Activated naive CD4-positive, alpha-beta T cell treated with anti-CD3 and anti-CD28 coated beads, Interleukin-2, amount 50 U/mL, for 72 hours (primary cell): Measurements from ENCODE around the gene ATF1. TPM values are rescaled to one million over a fixed set of nuclear protein-coding genes. Genes with fewer than 3 reads are reported as not detected.
A peak's percentile ranks its signal among the peaks of the same experiment; 100 is the strongest.
"Not testable (repeated sequence)": the region's sequence is repeated elsewhere in the genome, so short reads cannot be mapped to it uniquely, and the experiment has no call there.

ENCODE experiments used
- ATAC-seq, 2 donors: fragments of 150-1000 bp; cut with Tn5 transposase; 2 replicates each; pipeline ENCODE4 v1.10.0; 2021; ENCODE audit warnings: mild to moderate bottlenecking in 2 of 2, moderate library complexity in 2 of 2
- DNase-seq, 2 donors: peaks; one replicate each; pipeline ENCODE4 v3.0.0; 2021 to 2022; ENCODE audit warnings: low spot score in 2 of 2
- H3K27ac Mint-ChIP-seq, 2 donors: one replicate each; pipeline ENCODE4 v1.8.0; 2022; ENCODE audit warnings: mild to moderate bottlenecking in 2 of 2, mixed read lengths in 2 of 2
- H3K36me3 Mint-ChIP-seq, 2 donors: one replicate each; pipeline ENCODE4 v1.8.0; 2022; ENCODE audit warnings: mixed read lengths in 2 of 2
- H3K9me3 Mint-ChIP-seq, 2 donors: one replicate each; pipeline ENCODE4 v1.8.0; 2022; ENCODE audit warnings: mixed read lengths in 2 of 2
- total RNA-seq, 2 donors: library from RNA; stranded (reverse); gene quantifications; one replicate each; pipeline ENCODE4 v1.2.3, GENCODE V29; 2022

ATF1 gene
- total RNA-seq, 2 donors from 2014 or later, result 49.7 to 66.8 TPM

DNA sequence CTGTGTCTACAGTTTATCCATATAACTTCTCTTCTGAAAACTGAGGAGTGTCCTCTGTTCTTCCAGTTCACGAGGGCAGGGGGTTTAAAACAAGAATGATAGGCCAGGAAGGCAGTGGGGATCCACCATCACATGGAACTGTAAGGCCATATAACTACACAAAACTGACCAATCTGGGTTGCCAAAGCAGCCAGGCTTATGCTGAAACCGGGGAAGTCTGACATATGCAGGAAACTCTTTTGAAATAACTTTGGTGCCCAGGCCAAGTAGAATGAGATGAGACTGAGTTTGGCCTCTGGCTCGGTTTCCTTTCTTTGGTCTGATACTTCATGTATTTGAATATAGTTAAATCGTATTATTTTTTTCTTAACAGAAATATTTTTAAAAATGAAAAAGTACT is 18.0 kb upstream of the ATF1 start:
- Mint-ChIP-seq H3K36me3 (peaks cover 11 to 15% of the 10 kb centered on the region in 2 donors), H3K9me3 (no peaks in the 10 kb centered on the region), H3K27ac (peak overlapping the region in 1 of 2 donors; percentile 46)
- DNase-seq (no peak), ATAC-seq (no peak)

DNA sequence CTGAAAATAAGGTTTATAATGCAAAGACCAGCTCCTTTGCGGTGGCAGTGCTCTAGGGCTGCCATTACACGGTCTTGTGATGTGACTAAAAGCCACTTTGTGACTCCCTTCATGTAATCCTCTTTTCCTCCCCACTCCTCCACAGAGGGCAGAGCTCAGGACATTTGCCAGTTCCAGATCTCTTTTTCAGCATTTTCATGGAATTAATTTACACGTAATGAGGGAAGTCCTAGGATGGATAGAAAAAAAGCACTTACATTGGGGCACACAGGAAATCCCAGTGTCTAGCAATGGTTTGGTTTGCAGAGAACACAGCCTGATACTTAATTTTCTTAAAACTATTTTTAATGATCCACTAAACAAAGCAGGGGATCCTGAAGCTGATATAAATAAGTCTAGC is 17.5 kb upstream of the ATF1 start:
- DNase-seq, result no peak
- Mint-ChIP-seq H3K27ac (no peak overlapping the region), H3K36me3 (peaks cover 5 to 9% of the 10 kb centered on the region in 2 donors), H3K9me3 (no peaks in the 10 kb centered on the region)
- ATAC-seq, result no peak

DNA sequence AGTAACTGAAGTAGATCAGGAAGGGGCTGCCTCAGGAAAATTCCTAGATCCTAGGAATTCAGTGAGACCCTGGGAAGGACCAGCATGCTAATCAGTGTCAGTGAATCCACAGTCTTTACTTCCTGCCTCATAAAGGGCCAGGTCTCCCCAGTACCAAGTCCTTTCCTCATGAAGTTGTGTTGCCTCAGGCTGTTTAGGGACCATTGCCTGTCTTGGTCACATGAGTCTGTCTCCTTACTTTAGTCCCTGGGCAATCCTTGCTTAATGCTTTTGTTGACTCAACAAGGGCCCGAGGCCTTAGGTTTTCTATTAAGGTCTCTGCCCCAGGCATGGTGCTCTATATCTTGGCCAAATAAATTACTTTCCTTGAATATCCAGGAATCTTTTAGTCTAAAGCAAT is 16.1 kb upstream of the ATF1 start:
- Mint-ChIP-seq H3K9me3 (no peaks in the 10 kb centered on the region), H3K27ac (peak overlapping the region in 1 of 2 donors; percentile 31), H3K36me3 (peaks cover 0 to 6% of the 10 kb centered on the region in 2 donors)
- DNase-seq, result no peak
- no peak for ATAC-seq

DNA sequence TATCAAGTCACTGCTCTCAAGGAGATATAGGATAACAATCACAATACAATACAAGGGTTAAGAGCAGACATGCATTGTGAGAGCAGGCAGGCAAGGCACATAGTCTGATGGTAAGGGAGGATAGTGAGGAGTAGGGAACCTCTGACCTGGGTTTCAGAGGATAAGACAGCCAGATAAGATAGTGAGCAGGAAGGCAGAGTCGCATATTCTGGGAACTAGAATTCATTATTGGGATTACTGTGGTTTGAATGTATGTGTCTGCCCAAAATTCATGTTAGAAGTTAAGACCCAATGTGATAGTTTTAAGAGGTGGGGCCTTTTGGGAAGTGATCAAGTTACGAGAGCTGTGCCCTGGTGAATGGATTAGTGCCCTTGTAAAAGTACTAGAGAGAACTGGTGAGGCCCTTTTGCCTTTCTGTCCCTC is 14.4 kb upstream of the ATF1 start:
- ATAC-seq (no peak), DNase-seq (no peak)
- H3K36me3 Mint-ChIP-seq, result peaks cover 0 to 6% of the 10 kb centered on the region in 2 donors
- no peaks in the 10 kb centered on the region for H3K9me3 Mint-ChIP-seq
- H3K27ac Mint-ChIP-seq, result peak overlapping the region in 1 of 2 donors; percentile 18

DNA sequence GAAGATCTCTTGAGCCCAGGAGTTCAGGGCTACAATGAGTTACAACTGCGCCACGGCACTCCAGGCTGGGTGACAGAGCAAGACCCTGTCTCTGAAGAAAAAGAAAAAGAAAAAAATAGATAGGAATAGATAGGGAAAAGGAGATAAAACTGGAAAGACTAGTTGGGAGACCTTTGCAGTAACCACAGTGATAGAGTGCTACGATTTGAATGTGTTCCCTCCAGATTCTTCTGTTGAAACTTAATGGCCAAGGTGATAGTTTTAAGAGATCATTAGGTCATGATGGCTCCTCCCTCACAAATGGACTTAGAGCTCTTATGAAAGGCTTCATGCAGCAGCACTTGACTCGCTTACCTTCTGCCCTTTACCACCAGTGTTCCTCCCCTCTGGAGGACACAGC is 13.5 kb upstream of the ATF1 start:
- peak overlapping the region in 1 of 2 donors; percentile 18 for H3K27ac Mint-ChIP-seq

DNA sequence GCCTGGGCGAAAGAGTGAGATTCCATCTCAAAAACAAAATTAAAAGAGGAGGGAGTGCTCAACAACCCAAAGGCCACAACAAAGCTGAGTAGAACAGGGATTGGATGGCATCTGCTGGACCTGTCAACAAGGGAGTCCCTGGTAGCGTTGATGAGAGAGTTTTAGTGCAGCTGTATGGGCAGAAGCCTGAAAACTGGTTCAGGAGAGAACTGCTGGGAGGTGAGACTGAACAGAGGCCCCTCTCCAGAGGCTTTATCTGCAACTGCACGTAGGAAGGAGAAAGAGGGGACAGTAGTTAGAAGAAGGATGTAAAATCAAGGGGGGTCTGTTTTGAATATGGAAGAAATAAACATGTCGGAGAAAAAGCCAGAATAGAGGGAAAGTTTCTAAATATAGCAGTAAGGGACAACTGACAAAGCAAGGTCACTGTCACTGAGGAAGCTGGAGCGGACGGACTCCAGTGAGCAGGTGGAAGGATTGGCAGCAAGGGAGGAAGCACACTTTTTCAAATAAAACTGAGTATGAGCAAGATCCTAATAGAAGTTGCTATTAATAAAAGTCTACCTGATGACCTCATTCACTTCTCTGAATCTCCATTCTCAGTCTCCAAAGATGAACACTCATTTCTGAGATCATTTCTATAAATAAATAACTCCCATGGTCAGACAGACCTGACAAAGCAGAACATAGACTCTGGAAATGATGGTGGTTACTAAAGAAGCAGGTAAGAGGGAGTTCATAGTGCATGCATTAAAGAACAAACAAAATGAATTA is 11.8 kb upstream of the ATF1 start:
- H3K36me3 Mint-ChIP-seq, result no peaks in the 10 kb centered on the region
- H3K27ac Mint-ChIP-seq, result peak overlapping the region; percentile 3 to 4
- no peaks in the 10 kb centered on the region for H3K9me3 Mint-ChIP-seq
- DNase-seq (no peak), ATAC-seq (no peak)

More for the DNA sequence above, 13.5 kb upstream of the ATF1 start:
- DNase-seq (no peak), ATAC-seq (no peak)
- no peaks in the 10 kb centered on the region for H3K9me3 Mint-ChIP-seq
- H3K36me3 Mint-ChIP-seq, result peaks cover 0 to 6% of the 10 kb centered on the region in 2 donors

DNA sequence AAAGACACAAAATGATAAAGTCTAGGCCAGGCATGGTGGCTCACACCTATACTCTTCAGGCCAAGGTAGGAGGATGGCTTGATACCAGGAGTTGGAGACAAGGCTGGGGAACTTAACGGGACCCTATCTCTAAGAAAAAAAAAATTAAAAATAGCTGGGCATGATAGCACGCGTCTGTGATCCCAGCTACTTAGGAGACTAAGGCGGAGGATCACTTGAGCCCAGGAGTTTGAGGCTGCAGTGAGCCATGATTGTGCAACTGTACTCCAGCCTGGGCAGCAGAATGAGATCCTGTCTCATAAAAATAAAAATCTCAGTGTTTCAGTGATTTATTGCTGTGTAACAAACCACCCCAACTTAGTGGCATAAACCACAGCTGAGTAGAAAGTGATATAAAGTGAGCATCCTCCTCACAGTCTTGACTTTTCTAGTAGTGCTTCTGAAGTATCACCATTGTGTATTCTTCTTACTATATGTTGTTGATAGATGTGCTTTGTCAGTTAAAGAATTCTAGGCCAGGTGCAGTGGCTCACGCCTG is 10.6 kb upstream of the ATF1 start:
- Mint-ChIP-seq H3K36me3 (no peaks in the 10 kb centered on the region), H3K9me3 (no peaks in the 10 kb centered on the region), H3K27ac (no peak overlapping the region)
- no peak for DNase-seq
- ATAC-seq, result no peak

DNA sequence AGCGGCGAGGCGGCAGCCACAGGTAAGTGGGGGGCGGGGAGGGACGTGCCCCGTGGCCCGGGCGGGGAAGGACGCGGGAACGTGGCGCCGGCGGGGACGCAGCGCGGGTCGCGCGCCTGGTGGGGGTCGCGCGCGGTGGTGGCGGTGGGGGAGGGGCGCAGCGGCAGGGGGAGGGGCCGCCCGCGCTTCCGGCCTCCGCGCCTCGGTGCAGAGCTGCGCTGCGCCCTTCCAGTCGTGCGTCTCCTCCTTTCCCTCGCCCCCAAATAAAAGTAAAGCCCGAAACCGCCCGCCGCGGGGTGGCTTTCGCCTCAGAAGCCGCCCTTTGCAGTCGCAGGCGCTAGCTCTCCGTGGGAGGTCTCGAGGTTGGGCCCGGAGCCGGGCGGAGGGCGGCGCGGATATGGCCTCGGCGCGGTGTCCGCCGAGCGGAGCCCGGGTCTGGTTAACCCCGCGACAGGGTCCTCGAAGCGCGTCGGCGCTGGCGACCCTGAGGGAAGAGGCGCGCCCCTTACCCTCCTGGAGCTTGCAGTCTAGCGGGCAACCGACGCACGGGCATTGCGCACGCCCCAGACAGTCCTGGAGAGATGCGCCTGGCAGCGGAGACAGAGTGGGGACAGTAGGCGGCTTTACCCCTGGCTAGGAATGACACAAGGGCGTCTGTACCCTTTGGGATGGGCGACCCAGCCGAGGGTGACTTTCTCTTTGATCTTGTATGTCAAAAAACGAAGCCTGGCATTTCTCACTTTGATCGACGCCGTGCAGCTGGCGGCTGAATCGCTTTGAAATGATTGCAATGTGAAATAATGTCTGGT is 589 bp downstream of the ATF1 start:
- DNase-seq, result peak; percentile 65 to 70
- ATAC-seq, result peak; percentile 61 to 65
- H3K27ac Mint-ChIP-seq, result peak overlapping the region; percentile 97
- H3K36me3 Mint-ChIP-seq, result peaks cover 13 to 15% of the 10 kb centered on the region in 2 donors
- H3K9me3 Mint-ChIP-seq, result peaks cover 0 to 8% of the 10 kb centered on the region in 2 donors

DNA sequence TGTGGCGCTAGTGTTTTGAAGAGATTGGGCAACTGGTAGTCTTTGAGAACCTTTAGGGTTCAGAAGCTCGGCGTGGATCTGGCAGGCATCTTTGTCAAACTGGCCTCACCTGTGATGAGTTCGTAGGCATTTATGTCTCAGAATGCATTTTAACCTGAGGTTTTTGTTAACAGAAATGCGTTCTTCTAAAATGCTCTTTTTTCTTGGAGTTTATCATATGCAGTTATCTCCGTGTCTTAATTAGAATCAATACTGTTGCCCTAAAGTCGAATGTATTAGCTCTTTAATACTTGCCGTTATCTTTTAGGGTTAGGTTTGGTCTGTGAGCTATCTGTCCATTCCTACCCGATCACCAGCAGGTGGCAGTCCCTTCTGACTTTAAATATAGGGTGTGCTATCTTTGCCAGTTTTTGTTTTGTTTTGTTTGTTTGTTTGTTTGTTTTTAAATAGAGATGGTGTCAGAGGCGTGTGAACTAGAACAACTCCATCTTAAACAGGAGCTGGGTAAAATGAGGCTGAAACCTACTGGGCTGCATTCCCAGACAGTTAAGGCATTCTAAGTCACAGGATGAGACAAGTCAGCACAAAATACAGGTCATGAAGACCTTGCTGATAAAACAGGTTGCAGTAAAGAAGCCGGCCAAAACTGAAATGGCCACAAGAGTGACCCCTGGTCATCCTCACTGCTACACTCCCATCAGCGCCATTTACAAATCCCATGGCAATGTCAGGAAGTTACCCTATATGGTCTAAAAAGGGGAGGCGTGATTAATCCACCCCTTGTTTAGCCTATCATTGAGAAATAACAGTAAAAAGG is 1.4 kb downstream of the ATF1 start:
- peaks cover 0 to 8% of the 10 kb centered on the region in 2 donors for H3K9me3 Mint-ChIP-seq
- DNase-seq (peak in 1 of 2 donors; percentile 27), ATAC-seq (peak; percentile 1 to 9)
- peak overlapping the region; percentile 38 to 97 for H3K27ac Mint-ChIP-seq
- peaks cover 13 to 17% of the 10 kb centered on the region in 2 donors for H3K36me3 Mint-ChIP-seq

DNA sequence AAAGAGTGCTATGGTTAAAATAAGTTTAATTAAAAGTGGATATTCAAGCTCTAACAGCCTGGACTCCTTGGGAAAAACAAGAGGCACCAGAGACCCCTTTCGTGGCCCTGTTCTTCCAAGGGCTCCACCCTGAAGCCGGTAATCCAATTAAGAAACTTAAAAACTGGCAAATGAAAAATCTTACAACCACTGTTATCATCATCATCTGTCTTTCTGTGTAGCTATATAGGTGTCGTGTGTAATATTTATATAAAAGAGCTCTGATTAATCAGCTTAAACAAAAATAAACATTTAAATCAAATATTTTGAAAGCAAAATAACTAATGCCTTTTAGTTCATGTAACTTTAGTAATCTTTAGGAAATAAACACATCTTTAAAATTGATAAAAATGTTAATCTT is 4.5 kb downstream of the ATF1 start:
- peaks cover 0 to 6% of the 10 kb centered on the region in 2 donors for H3K9me3 Mint-ChIP-seq
- DNase-seq, result no peak
- no peak for ATAC-seq
- H3K36me3 Mint-ChIP-seq, result peaks cover 18 to 32% of the 10 kb centered on the region in 2 donors
- H3K27ac Mint-ChIP-seq, result no peak overlapping the region

DNA sequence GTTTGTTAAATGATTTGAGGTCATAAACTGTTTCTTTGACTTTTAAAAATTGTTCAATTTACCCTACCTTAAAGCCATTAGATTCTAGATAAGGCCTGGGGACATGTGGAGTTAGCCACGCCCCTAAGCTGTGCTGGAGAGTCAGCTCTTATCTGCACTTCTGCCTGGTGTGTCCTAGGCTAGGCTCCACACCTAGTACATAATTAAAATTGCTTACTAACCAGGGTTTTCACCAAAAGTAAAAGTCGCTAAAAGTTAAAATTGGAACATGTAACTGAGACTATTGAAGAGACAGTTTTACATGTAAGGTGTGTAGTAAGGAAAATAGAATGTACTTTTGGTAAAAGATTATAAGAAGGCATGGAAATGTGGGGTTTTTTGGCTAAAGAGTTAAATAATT is 4.9 kb downstream of the ATF1 start:
- ATAC-seq, DNase-seq, H3K27ac Mint-ChIP-seq, H3K9me3 Mint-ChIP-seq: not testable (repeated sequence)
- peaks cover 13 to 36% of the 10 kb centered on the region in 2 donors for H3K36me3 Mint-ChIP-seq

DNA sequence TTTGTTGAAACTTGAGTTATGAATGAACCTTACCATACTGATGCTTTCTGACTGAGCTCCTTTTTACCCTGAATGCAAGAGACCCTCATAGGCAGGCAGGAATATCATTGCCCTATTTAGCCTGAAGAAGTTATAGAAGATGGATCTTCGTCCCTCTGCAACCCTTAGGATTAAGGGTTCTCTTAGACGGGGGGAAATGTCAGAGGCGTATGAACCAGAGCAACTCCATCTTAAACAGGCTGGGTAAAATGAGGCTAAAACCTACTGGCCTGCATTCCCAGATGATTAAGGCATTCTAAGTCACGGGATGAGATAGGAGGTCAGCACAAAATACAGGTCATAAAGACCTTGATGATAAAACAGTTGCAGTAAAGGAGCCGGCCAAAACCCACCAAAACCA is 7.5 kb downstream of the ATF1 start:
- Mint-ChIP-seq H3K36me3 (peaks cover 5 to 38% of the 10 kb centered on the region in 2 donors), H3K27ac (no peak overlapping the region), H3K9me3 (peaks cover 0 to 6% of the 10 kb centered on the region in 2 donors)
- ATAC-seq (no peak), DNase-seq (no peak)

DNA sequence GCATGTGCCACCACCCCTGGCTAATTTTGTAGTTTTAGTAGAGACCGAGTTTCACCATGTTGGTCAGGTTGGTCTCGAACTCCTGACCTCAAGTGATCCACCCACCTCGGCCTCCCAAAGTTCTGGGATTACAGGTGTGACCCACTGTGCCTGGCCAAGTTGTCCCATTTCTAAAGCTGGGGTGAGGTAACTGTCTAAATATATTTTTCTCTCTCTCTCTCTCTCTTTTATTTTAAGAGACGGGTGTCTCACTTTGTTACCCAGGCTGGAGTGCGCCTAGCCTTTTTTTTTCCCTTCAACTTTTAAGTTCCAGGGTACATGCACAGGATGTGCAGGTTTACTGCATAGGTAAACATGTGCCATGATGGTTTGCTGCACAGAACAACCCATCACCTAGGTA is 8.6 kb downstream of the ATF1 start:
- Mint-ChIP-seq H3K36me3 (peaks cover 5 to 38% of the 10 kb centered on the region in 2 donors), H3K9me3 (peaks cover 0 to 6% of the 10 kb centered on the region in 2 donors), H3K27ac (peak overlapping the region in 1 of 2 donors; percentile 14)
- DNase-seq, result no peak
- no peak for ATAC-seq

DNA sequence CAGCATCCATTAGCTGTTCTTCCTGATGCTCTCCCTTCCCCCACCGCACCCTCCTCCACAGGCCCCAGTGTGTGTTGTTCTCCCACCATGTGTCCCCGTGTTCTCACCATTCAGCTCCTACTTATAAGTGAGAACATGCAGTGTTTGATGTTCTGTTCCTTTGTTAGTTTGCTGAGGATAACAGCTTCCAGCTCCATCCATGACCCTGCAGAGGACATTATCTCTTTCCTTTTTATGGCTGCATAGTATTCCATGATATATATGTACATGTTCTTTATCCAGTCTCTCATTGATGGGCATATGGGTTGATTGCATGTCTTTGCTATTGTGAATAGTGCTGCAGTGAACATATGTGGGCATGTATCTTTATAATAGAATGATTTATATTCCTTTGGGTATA is 9.0 kb downstream of the ATF1 start:
- no peak for ATAC-seq
- peaks cover 5 to 38% of the 10 kb centered on the region in 2 donors for H3K36me3 Mint-ChIP-seq

DNA sequence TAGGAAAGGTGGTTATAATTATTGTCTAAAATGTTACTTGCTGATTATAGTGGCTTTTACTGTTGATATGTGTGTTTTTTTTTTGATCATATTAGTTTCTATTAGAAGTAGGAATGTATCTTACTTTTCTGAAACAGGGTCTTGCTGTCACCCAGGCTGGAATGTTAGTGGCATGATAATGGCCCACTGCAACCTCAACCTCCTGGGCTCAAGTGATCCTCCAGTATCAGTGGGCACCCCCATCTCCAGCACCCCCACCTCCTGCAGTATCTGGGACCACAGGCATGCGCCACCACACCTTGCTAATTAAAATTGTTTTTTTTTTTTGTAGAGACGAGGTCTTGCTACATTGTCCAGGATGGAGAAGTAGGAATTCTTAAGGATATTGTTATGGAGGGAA is 11.3 kb downstream of the ATF1 start:
- H3K9me3 Mint-ChIP-seq, result peaks cover 0 to 6% of the 10 kb centered on the region in 2 donors
- DNase-seq (no peak), ATAC-seq (no peak)
- peaks cover 5 to 44% of the 10 kb centered on the region in 2 donors for H3K36me3 Mint-ChIP-seq
- no peak overlapping the region for H3K27ac Mint-ChIP-seq

More for the DNA sequence above, 9.0 kb downstream of the ATF1 start:
- no peak overlapping the region for H3K27ac Mint-ChIP-seq
- peaks cover 0 to 6% of the 10 kb centered on the region in 2 donors for H3K9me3 Mint-ChIP-seq
- no peak for DNase-seq
